Gastroesophageal sphincter (tissue), 4 donors: ENCODE results near the gene CAMKMT. TPM values are rescaled to one million over a fixed set of nuclear protein-coding genes. Genes with fewer than 3 reads are reported as not detected.

Source experiments
- ATAC-seq: fragments of 150-250 bp; one replicate; pipeline ENCODE4 v1.9.1; 2016; ENCODE audit warnings: mild to moderate bottlenecking, moderate library complexity
- H3K27ac ChIP-seq, 4 donors: fragments of 200-600 bp; sonication (generic) in 3 of 4; 1 replicate in 3 of 4; 2 replicates in 1 of 4; pipeline ENCODE4 v1.5.1; 2016 to 2019
- H3K27me3 ChIP-seq: fragments of 200-600 bp; sonication (generic); one replicate; pipeline ENCODE4 v1.5.1; 2019
- H3K36me3 ChIP-seq, 2 donors: fragments of 200-600 bp; sonication (generic); one replicate each; pipeline ENCODE4 v1.5.1; 2019; ENCODE audit warnings: control low read depth in 1 of 2
- H3K4me1 ChIP-seq, 3 donors: fragments of 200-600 bp; sonication (generic); 1 replicate in 2 of 3; 2 replicates in 1 of 3; pipeline ENCODE4 v1.5.1; 2016 to 2019; ENCODE audit warnings: control low read depth in 2 of 3
- H3K4me3 ChIP-seq, 2 donors: fragments of 200-600 bp; sonication (generic); one replicate each; pipeline ENCODE4 v1.5.1; 2019; ENCODE audit warnings: mild to moderate bottlenecking in 1 of 2, moderate library complexity in 1 of 2
- H3K9me3 ChIP-seq, 3 donors: fragments of 200-600 bp; sonication (generic); one replicate each; pipeline ENCODE4 v1.5.1; 2017 to 2019; ENCODE audit warnings: control low read depth in 2 of 3
- EP300 ChIP-seq: sonication (generic); formaldehyde crosslinking; IDR thresholded peaks from one replicate; pipeline ENCODE4 v1.6.1; 2017; ENCODE audit warnings: antibody characterized with exemption, mild to moderate bottlenecking
- POLR2A ChIP-seq, 2 donors: fragments of 450-650 bp; IDR thresholded peaks; one replicate each; pipeline ENCODE4 v1.6.1; 2017; ENCODE audit warnings: antibody characterized with exemption in 2 of 2, mild to moderate bottlenecking in 2 of 2, moderate library complexity in 1 of 2
- POLR2AphosphoS5 ChIP-seq: sonication (generic); formaldehyde crosslinking; IDR thresholded peaks from one replicate; pipeline ENCODE4 v1.6.1; 2017; ENCODE audit warnings: antibody characterized with exemption
- WGBS, 2 donors: methylation state at CpG; one replicate each; pipeline ENCODE4 v1.1.5; 2018; ENCODE audit warnings: low coverage in 1 of 2; 5-methylcytosine and 5-hydroxymethylcytosine counted together
- total RNA-seq, 4 donors: library from RNA; depleted of rRNA; stranded (reverse); fragments of >200 nt; gene quantifications; one replicate each; pipeline ENCODE4 v1.1.0, GENCODE V29; 2016
- TF ChIP-seq, protein P1 (sequence below), 4 experiments: fragments of 200-600 bp in 2 of 4; fragments of 450-650 bp in 2 of 4; sonication (generic) in 1 of 4; IDR thresholded peaks; one replicate each; pipeline ENCODE4 v1.5.1; 2017 to 2019; ENCODE audit warnings: antibody characterized with exemption in 4 of 4, mild to moderate bottlenecking in 2 of 4, moderate library complexity in 2 of 4

The CAMKMT gene
- total RNA-seq, 4 donors from 2014 or later = 4.2 to 19.5 (median 11.0) TPM

DNA sequence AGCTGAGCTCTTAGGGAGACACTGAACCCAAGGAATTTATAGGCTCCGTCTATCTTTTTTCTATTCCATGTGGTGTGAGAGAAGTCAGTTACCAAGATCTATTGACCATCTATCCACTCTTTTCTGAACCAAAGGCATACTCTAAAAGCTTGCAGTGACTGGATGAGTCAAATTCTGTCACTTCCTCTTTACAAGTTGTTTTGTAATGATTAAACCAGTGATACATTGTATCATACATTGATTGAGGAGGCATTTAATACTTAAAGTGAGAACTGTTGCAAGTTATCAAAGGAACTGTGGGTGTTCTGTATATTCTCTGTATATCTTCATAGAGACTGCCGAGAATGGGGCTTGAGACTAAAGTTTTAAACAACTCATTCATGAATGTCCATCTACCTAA is 188.8 kb downstream of the CAMKMT start:
- Histone ChIP-seq H3K27ac (no peak overlapping the region), H3K4me3 (no peak overlapping the region), H3K27me3 (no peaks in the 10 kb centered on the region), H3K4me1 (no peaks in the 10 kb centered on the region), H3K36me3 (no peaks in the 10 kb centered on the region), H3K9me3 (no peaks in the 10 kb centered on the region)
- ATAC-seq = no peak
- no peak for TF ChIP-seq POLR2AphosphoS5
- TF ChIP-seq, protein P1, sequence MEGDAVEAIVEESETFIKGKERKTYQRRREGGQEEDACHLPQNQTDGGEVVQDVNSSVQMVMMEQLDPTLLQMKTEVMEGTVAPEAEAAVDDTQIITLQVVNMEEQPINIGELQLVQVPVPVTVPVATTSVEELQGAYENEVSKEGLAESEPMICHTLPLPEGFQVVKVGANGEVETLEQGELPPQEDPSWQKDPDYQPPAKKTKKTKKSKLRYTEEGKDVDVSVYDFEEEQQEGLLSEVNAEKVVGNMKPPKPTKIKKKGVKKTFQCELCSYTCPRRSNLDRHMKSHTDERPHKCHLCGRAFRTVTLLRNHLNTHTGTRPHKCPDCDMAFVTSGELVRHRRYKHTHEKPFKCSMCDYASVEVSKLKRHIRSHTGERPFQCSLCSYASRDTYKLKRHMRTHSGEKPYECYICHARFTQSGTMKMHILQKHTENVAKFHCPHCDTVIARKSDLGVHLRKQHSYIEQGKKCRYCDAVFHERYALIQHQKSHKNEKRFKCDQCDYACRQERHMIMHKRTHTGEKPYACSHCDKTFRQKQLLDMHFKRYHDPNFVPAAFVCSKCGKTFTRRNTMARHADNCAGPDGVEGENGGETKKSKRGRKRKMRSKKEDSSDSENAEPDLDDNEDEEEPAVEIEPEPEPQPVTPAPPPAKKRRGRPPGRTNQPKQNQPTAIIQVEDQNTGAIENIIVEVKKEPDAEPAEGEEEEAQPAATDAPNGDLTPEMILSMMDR (IDR thresholded peaks at IDR 0.05) = no peak
- no peak for TF ChIP-seq EP300
- no peak for TF ChIP-seq POLR2A (IDR thresholded peaks at IDR 0.05)
- WGBS, 2 donors = 88 to 100% methylated on average over 2 of the region's 2 CpGs

DNA sequence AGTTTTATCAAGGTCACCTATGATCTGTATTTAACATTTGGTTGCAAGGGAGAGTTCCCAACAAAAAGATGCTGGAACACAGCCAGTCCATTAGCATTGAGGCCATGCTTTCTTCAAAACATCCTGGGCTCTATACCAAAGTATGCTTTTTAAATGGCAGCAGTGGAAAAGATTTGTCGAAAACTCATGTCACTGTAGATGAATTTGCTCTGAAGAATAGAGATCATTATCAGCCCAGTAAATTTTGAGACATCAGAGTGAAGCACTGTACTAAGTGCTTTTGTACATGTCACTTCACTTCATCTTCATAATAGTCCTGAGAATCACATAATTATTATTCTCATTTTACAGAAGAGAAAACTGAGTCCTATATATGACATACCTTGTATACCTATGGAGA is 189.8 kb downstream of the CAMKMT start:
- no peak overlapping the region for H3K27ac ChIP-seq
- H3K4me1 ChIP-seq = no peaks in the 10 kb centered on the region
- H3K36me3 ChIP-seq = no peaks in the 10 kb centered on the region
- WGBS, 2 donors = 79 to 86% methylated on average over 1 of the region's 1 CpG
- ATAC-seq = no peak
- TF ChIP-seq, protein P1 (IDR thresholded peaks at IDR 0.05) = no peak
- TF ChIP-seq POLR2AphosphoS5 (no peak), POLR2A (IDR thresholded peaks at IDR 0.05) (no peak), EP300 (no peak)
- H3K27me3 ChIP-seq = no peaks in the 10 kb centered on the region
- no peak overlapping the region for H3K4me3 ChIP-seq
- no peaks in the 10 kb centered on the region for H3K9me3 ChIP-seq

DNA sequence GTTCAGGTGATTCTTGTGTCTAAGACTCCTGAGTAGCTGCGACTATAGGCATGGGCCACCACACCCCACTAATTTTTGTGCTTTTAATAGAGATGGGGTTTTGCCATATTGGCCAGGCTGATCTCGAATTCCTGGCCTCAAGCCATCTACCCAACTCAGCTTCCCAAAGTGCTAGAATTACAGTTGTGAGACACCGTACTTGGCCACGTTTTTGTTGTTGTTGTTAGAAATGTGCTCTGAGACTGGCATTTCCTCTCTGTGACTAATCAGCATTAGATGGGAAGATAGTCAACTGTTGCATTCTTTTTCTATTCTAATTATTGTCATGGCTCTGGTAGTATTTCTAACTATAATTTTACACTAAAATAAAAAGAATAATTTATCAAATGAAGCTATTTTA is 191.7 kb downstream of the CAMKMT start:
- Histone ChIP-seq H3K27me3 (no peaks in the 10 kb centered on the region), H3K4me1 (no peaks in the 10 kb centered on the region), H3K36me3 (no peaks in the 10 kb centered on the region), H3K9me3 (no peaks in the 10 kb centered on the region), H3K27ac (no peak overlapping the region), H3K4me3 (no peak overlapping the region)
- no peak for ATAC-seq
- 68 to 73% methylated on average over 2 to 4 of the region's 4 CpGs for WGBS, 2 donors
- TF ChIP-seq, protein P1 (IDR thresholded peaks at IDR 0.05) = no peak
- no peak for TF ChIP-seq POLR2A (IDR thresholded peaks at IDR 0.05)
- TF ChIP-seq EP300 = no peak
- TF ChIP-seq POLR2AphosphoS5 = no peak

DNA sequence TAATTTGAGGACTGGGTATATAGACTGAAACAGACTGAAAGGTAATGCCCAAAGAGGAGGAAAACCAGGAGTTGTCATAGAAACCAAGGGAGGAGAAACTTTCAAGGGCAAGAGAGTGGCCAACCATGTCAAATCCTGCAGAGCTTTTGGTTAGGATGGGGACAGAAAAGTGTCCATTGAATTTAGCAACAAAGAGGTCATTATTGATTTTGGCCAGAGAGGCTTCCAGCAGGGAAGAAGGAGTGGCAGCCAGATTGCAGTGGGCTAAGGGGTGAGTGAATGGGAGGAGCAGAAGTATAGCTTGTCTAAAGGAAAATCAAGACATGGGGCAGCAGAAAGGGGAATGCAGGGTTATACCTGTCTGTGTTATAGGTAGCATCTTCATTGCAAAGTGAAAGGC is 194.0 kb downstream of the CAMKMT start:
- H3K27ac ChIP-seq = no peak overlapping the region
- H3K27me3 ChIP-seq = no peaks in the 10 kb centered on the region
- TF ChIP-seq POLR2AphosphoS5 (no peak), EP300 (no peak), POLR2A (IDR thresholded peaks at IDR 0.05) (no peak)
- TF ChIP-seq, protein P1 (IDR thresholded peaks at IDR 0.05) = no peak
- no peaks in the 10 kb centered on the region for H3K9me3 ChIP-seq
- H3K36me3 ChIP-seq = no peaks in the 10 kb centered on the region
- no peaks in the 10 kb centered on the region for H3K4me1 ChIP-seq
- no peak overlapping the region for H3K4me3 ChIP-seq
- no peak for ATAC-seq

DNA sequence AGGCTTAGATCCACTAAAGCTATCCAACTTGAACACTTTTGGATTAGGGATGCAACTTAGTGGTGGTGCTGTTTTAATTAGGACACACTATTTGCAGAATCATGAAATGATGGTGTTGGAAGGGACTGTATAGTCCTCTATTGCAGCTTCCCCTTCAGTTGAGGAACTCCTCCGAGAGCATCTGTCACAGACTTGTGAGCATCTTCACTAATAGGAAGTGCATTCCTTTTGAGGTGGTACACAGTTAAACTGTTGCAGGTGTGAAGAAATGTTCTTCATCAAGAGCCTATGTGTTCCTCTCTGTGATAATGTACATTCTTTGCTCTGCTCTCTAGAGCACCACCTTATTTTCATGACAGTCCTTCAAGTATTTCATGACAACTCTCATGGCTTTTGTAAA is 197.4 kb downstream of the CAMKMT start:
- 100% methylated on average over 1 of the region's 1 CpG; no CpG with 5 or more reads in 1 of the 2 donors for WGBS, 2 donors
- Histone ChIP-seq H3K9me3 (no peaks in the 10 kb centered on the region), H3K4me1 (no peaks in the 10 kb centered on the region), H3K4me3 (no peak overlapping the region), H3K36me3 (no peaks in the 10 kb centered on the region), H3K27ac (no peak overlapping the region), H3K27me3 (no peaks in the 10 kb centered on the region)
- no peak for ATAC-seq
- TF ChIP-seq POLR2A (IDR thresholded peaks at IDR 0.05) (no peak), EP300 (no peak), POLR2AphosphoS5 (no peak)
- TF ChIP-seq, protein P1 (IDR thresholded peaks at IDR 0.05) = no peak
